ENCODE results near the gene GGTLC2.
"Not testable (repeated sequence)": the region's sequence is repeated elsewhere in the genome, so short reads cannot be mapped to it uniquely, and the experiment has no call there.

Gene GGTLC2

DNA sequence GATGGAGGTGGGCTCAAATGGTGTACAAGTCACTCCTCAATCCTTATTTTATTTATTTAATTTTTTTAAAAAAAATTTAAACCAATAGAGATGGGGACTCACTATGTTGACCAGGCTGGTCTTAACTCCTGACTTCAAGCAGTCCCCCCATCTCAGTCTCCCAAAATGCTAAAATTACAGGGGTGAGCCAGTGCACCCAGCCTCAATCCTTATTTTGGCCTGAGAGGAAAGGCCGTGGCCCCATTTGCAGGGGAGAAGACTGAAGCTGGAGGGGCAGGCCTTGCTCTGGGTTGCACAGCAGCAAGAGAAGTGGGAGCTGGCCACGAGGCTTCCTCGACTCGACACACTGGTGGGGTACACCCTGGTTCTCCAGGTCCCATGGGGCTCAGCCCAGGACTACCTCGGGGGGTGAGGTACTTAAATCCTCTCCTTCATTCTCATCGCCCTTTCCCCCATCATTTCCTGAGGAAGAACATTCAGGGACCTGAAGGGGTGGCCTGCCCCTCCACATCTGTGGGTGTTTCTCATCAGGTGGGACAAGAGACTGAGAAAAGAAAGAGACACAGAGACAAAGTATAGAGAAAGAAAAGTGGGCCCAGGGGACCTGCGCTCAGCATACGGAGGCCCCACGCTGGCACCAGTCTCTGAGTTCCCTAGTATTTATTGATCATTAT is 4.6 kb downstream of the GGTLC2 start:
- H3K9me3 Mint-ChIP-seq; H3K4me1 Mint-ChIP-seq; H3K36me3 Mint-ChIP-seq (ENCODE audit: insufficient read depth); H3K27me3 Mint-ChIP-seq; H3K4me3 Mint-ChIP-seq; ATAC-seq (replicated peaks; ENCODE audit: extremely low read depth, poor library complexity, severe bottlenecking); H3K27ac Mint-ChIP-seq (ENCODE audit: low read depth); DNase-seq (ENCODE audit: low spot score in 2 of 2): not testable (repeated sequence)

DNA sequence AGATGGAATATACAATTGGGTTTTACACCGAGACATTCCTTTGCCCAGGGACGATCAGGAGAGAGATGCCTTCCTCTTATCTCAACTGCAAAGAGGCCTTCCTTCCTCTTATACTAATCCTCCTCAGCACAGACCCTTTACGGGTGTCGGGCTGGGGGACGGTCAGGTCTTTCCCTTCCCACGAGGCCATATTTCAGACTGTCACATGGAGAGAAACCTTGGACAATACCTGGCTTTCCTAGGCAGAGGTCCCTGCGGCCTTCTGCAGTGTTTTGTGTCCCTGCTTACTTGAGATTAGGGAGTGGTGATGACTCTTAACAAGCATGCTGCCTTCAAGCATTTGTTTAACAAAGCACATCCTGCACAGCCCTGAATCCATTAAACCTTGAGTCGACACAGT is 5.3 kb downstream of the GGTLC2 start:
- H3K4me3 Mint-ChIP-seq; ATAC-seq (replicated peaks; ENCODE audit: extremely low read depth, poor library complexity, severe bottlenecking); DNase-seq (ENCODE audit: low spot score in 2 of 2); H3K9me3 Mint-ChIP-seq; H3K27me3 Mint-ChIP-seq; H3K27ac Mint-ChIP-seq (ENCODE audit: low read depth); H3K36me3 Mint-ChIP-seq (ENCODE audit: insufficient read depth): not testable (repeated sequence)
- H3K4me1 Mint-ChIP-seq = peaks cover 15% of the 10 kb centered on the region

DNA sequence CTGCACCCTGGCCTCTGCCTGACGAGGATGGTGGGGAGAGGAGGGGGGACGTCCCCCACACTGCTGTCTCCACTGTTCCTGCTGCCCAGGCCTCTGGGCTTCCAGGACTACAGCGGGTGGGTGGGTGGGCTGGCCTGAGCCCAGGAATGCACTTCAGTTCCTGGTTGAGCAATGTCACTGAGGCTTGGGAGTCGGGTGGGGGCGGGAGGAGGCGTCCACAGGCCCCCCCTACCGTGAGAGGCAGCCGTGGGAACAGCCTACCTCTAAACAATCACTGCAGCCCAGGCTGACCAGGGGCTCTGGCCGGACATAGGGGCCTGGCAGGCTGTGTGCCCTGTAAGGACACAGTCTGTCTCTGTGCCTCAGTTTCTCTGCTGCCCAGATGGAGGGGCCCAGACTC is 6.0 kb downstream of the GGTLC2 start:
- not testable (repeated sequence) for ATAC-seq (replicated peaks; ENCODE audit: extremely low read depth, poor library complexity, severe bottlenecking); DNase-seq (ENCODE audit: low spot score in 2 of 2); H3K27ac Mint-ChIP-seq (ENCODE audit: low read depth); H3K27me3 Mint-ChIP-seq; H3K36me3 Mint-ChIP-seq (ENCODE audit: insufficient read depth); H3K9me3 Mint-ChIP-seq; H3K4me3 Mint-ChIP-seq
- peaks cover 21% of the 10 kb centered on the region for H3K4me1 Mint-ChIP-seq

DNA sequence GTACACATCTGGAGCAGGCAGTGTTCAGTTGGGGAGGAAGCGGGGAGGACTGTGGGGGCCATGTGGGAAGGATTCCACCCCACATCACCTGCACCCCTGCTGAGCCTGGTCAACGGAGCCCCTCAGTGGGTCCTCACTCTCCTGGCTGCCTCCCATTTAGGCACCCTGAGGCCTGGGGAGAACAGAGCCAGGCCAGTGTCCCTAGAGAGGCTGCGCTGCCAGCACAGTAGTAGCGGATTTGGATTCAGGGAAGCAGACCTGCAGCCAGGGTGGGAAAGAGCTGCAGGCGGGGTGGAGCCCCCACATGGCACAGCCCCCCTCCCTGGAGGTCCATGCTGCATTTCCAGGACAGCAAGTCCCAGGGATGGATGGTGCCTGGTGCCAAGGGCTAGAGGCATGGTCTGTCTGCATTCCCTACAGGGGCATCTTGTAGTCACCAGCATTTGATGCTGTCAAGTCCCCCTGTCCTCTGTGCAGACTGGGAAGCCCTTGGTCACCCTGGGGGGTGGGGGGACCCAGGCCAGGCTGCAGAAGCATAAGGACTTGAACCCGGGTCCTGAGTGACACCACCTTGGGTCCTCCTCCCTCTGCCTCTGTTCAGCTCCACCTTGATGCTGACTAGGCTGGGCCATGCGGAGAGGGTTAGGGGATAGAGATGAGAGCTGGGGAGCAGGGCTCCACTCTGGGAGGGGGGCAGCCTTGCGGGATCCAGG is 6.5 kb downstream of the GGTLC2 start:
- not testable (repeated sequence) for ATAC-seq (replicated peaks; ENCODE audit: extremely low read depth, poor library complexity, severe bottlenecking); H3K9me3 Mint-ChIP-seq
- H3K4me1 Mint-ChIP-seq = peaks cover 22% of the 10 kb centered on the region

DNA sequence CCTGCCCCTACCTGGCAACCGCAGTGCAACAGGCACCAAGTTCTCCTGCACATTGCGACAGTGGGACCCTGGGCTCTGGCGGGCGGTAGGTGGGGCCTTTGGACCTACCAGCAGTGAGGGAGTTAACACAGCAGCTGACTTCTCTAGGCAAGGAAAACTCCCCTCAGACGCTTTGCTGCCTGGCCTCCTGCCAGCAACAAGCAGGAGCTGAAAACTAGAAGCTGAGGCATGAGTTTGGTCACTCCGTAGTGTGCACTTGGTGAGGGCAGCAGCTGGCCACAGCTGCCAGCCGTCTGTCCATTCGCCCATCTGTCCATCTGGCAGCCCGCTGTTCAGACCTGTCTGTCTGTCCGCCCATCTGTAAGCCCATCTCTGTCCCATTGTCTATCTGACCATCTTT is 7.2 kb downstream of the GGTLC2 start:
- peaks cover 22% of the 10 kb centered on the region for H3K4me1 Mint-ChIP-seq
- ATAC-seq (replicated peaks; ENCODE audit: extremely low read depth, poor library complexity, severe bottlenecking); H3K27me3 Mint-ChIP-seq; H3K27ac Mint-ChIP-seq (ENCODE audit: low read depth); DNase-seq (ENCODE audit: low spot score in 2 of 2); H3K36me3 Mint-ChIP-seq (ENCODE audit: insufficient read depth); H3K9me3 Mint-ChIP-seq; H3K4me3 Mint-ChIP-seq: not testable (repeated sequence)

More for the DNA sequence above, 6.5 kb downstream of the GGTLC2 start:
- H3K4me3 Mint-ChIP-seq; H3K27me3 Mint-ChIP-seq; H3K36me3 Mint-ChIP-seq (ENCODE audit: insufficient read depth); H3K27ac Mint-ChIP-seq (ENCODE audit: low read depth); DNase-seq (ENCODE audit: low spot score in 2 of 2): not testable (repeated sequence)

DNA sequence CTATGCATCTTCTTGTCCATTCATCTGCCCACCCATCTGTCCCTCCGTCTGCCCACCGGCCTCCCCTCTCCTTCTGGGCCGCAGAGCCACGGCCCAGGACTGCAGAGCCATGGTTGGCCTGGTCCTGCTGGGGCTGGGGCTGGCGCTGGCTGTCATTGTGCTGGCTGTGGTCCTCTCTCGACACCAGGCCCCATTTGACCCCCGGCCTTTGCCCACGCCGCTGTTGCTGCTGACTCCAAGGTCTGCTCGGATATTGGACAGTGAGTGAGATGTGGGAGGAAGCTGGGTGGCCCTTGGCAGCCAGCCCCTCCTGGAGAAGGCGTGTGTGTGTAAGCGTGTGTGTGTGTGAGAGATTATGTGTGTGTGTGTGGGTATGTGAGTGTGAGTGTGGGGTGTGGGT is 7.7 kb downstream of the GGTLC2 start:
- H3K36me3 Mint-ChIP-seq (ENCODE audit: insufficient read depth); DNase-seq (ENCODE audit: low spot score in 2 of 2); H3K9me3 Mint-ChIP-seq; H3K4me3 Mint-ChIP-seq; ATAC-seq (replicated peaks; ENCODE audit: extremely low read depth, poor library complexity, severe bottlenecking); H3K27ac Mint-ChIP-seq (ENCODE audit: low read depth); H3K27me3 Mint-ChIP-seq: not testable (repeated sequence)
- H3K4me1 Mint-ChIP-seq = peaks cover 22% of the 10 kb centered on the region

DNA sequence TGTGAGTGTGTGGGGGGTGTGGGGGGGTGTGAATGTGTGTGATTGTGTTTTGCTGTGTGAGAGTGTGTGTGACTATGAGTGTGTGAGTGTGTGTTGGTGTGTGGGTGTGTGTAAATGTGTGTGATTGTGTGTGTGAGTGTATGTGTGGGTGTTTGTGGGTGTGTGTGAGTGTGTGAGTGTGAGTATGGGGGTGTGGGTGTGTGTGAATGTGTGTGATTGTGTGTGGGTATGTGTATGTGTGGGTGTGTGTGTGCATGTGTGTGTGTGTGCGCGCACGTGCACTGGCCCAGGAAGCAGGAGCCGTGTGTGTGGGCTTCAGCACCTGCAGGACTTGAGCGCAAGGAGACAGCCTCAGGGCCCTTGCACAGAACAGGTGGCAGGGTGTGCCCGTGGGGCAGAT is 8.2 kb downstream of the GGTLC2 start:
- DNase-seq (ENCODE audit: low spot score in 2 of 2); H3K4me3 Mint-ChIP-seq; H3K27ac Mint-ChIP-seq (ENCODE audit: low read depth): not testable (repeated sequence)

DNA sequence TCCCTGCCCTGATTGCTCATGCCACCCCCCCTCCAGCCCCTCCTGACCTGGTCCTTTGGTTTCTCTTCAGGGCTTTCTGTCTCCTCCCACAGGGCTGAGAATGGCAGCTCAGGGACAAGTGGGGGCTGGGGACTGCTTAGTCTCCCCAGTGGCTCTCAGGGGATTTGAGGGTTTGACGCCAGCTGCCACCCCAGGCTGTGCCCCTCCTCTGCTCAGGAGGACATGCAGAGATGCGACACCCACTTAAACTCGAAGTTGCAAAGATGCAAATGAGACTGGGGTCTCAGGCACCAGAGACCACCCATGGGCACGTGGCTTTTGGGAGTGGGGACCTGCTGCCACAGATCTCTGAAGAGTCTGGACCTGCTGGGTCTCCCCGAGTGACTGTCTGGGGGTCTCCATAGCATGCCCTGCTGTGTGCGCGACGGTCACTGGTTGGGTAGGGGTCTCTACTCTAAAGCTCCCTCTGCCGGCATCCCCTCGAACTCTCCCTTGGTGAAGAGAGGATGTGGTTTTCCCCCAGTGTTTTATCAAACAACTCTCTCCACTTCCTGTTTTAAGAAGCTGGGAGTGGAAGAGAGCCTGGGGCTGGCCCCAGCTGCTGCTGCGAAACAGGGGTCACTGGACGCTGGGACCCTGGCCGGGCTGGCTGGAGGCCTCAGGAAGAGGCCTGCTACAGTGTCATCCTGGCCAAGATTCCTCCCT is 9.4 kb downstream of the GGTLC2 start:
- not testable (repeated sequence) for H3K9me3 Mint-ChIP-seq; H3K27me3 Mint-ChIP-seq; DNase-seq (ENCODE audit: low spot score in 2 of 2); ATAC-seq (replicated peaks; ENCODE audit: extremely low read depth, poor library complexity, severe bottlenecking); H3K36me3 Mint-ChIP-seq (ENCODE audit: insufficient read depth); H3K27ac Mint-ChIP-seq (ENCODE audit: low read depth)
- peaks cover 22% of the 10 kb centered on the region for H3K4me1 Mint-ChIP-seq
- H3K4me3 Mint-ChIP-seq = peak overlapping the region; percentile 45

More for the DNA sequence above, 8.2 kb downstream of the GGTLC2 start:
- H3K4me1 Mint-ChIP-seq = peaks cover 22% of the 10 kb centered on the region
- H3K27me3 Mint-ChIP-seq; H3K9me3 Mint-ChIP-seq; H3K36me3 Mint-ChIP-seq (ENCODE audit: insufficient read depth); ATAC-seq (replicated peaks; ENCODE audit: extremely low read depth, poor library complexity, severe bottlenecking): not testable (repeated sequence)

DNA sequence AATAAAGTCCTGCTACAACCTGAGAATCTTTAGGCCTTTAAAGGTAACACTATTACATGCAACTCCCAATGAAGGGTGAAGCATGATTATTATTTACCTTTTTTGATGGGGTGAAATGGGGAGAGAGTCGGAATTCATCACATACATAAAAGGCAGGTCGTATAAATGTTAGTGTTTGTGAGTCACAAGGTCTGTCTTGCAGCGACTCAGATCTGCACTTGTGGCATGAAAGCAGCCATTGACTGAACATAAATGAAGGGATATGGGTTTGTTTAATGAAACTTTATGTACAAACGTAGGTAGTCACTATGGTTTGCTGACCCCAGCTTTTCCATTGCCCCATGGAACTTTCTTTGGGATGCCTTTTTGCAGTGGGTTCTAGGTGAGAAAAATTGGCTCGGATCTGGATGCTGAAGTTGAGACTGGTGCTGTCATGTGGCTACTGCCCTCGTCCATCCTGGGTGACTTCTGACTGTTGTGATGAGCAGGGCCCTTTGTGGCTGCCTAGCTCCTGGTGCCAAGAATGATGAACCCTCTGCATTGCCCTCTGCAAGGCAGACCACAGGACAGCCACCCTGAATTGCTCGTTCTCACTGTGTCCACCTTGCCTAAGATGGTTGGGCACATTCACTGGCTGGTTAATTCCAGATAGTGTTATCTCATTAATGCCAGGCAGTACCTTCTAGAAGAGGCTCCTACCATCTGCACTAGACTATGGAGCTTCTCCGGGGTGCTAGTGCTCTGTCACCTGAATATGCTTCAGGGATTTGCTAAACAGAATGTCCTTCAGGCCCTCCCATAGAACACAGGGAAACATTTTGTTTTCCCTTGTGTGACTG is 11.3 kb downstream of the GGTLC2 start:
- Mint-ChIP-seq H3K27ac (ENCODE audit: low read depth) (no peak overlapping the region), H3K36me3 (ENCODE audit: insufficient read depth) (no peaks in the 10 kb centered on the region), H3K4me3 (no peak overlapping the region), H3K27me3 (peaks cover 7% of the 10 kb centered on the region), H3K9me3 (no peaks in the 10 kb centered on the region), H3K4me1 (peaks cover 22% of the 10 kb centered on the region)
- DNase-seq (ENCODE audit: low spot score in 2 of 2) (no peak), ATAC-seq (replicated peaks; ENCODE audit: extremely low read depth, poor library complexity, severe bottlenecking) (no peak)

DNA sequence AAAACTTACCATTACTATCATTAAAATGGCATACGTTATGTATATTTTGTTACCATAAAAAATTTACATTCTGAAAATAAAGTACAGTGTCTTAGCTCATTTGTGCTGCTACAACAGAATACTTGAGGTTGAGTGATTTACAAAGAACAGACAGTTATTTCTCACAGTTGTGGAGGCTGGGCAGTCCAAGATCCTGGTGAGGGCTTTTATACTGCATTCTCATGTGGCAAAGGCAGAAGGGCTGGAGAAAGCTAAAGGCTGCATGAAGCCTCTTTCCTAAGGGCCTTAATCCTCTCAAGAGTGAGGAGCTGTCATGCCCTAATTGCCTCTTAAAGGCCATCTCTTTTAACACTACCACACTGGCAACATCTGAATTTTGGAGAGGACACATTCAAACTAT is 13.3 kb downstream of the GGTLC2 start:
- no peak for ATAC-seq (replicated peaks; ENCODE audit: extremely low read depth, poor library complexity, severe bottlenecking)
- Mint-ChIP-seq H3K27ac (ENCODE audit: low read depth) (no peak overlapping the region), H3K27me3 (peaks cover 7% of the 10 kb centered on the region), H3K4me1 (peaks cover 14% of the 10 kb centered on the region), H3K4me3 (no peak overlapping the region), H3K36me3 (ENCODE audit: insufficient read depth) (no peaks in the 10 kb centered on the region), H3K9me3 (no peaks in the 10 kb centered on the region)
- DNase-seq (ENCODE audit: low spot score in 2 of 2) = no peak

DNA sequence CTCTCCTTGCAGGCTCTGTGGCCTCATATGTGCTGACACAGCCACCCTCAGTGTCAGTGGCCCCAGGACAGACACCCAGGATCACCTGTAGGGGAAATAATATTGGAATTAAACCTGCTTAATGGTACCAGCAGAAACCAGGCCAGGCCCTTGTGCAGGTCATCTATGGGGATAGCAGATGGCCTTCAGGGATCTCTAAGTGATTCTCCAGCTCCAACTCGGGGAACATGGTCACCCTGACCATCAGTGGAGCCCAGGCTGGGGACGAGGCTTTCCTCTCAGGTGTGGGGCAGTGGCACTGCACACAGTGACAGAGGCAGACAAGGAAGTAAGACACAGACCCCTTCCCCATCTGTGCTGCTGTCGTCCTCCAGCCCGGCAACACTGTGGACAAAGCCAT is 16.9 kb downstream of the GGTLC2 start:
- Mint-ChIP-seq H3K27me3 (peaks cover 7% of the 10 kb centered on the region), H3K9me3 (no peaks in the 10 kb centered on the region), H3K4me3 (no peak overlapping the region), H3K36me3 (ENCODE audit: insufficient read depth) (no peaks in the 10 kb centered on the region), H3K27ac (ENCODE audit: low read depth) (no peak overlapping the region), H3K4me1 (no peaks in the 10 kb centered on the region)
- no peak for DNase-seq (ENCODE audit: low spot score in 2 of 2)
- no peak for ATAC-seq (replicated peaks; ENCODE audit: extremely low read depth, poor library complexity, severe bottlenecking)

DNA sequence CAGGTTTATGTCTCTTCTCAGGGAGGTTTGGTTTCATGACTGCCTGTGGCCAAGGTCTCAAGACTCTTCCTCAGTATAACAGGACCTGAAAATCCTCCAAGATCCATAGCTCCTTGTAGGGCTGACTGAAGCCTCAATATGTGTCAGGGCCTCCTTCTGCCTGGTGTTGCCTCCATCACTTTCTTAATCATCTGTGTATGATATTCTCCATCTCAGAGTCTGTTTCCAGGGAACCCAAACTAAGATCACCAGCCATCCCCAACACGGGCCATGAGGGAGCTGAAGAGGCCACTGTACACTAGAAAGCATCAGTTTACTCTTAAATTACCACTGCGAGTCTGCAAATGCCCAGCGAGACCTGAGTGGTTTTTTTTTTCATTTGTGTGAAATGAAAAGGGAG is 17.7 kb downstream of the GGTLC2 start:
- Mint-ChIP-seq H3K36me3 (ENCODE audit: insufficient read depth) (no peaks in the 10 kb centered on the region), H3K27me3 (peaks cover 7% of the 10 kb centered on the region), H3K4me3 (no peak overlapping the region), H3K9me3 (no peaks in the 10 kb centered on the region), H3K27ac (ENCODE audit: low read depth) (no peak overlapping the region), H3K4me1 (no peaks in the 10 kb centered on the region)
- DNase-seq (ENCODE audit: low spot score in 2 of 2) (no peak), ATAC-seq (replicated peaks; ENCODE audit: extremely low read depth, poor library complexity, severe bottlenecking) (no peak)

Data from central memory CD8-positive, alpha-beta T cell (primary cell).